GM10847 (cell line): ENCODE results near the gene C5orf15.

ENCODE experiments used
- POLR2A ChIP-seq: IDR thresholded peaks from 2 replicates; pipeline ENCODE4 v1.6.1; 2011; ENCODE audit not compliant: insufficient read length; ENCODE audit errors: extremely low read depth

C5orf15 gene

GRCh38 chr5:133953568-133954145 is 14.8 kb downstream of the C5orf15 start:
- no peak for TF ChIP-seq POLR2A

DNA sequence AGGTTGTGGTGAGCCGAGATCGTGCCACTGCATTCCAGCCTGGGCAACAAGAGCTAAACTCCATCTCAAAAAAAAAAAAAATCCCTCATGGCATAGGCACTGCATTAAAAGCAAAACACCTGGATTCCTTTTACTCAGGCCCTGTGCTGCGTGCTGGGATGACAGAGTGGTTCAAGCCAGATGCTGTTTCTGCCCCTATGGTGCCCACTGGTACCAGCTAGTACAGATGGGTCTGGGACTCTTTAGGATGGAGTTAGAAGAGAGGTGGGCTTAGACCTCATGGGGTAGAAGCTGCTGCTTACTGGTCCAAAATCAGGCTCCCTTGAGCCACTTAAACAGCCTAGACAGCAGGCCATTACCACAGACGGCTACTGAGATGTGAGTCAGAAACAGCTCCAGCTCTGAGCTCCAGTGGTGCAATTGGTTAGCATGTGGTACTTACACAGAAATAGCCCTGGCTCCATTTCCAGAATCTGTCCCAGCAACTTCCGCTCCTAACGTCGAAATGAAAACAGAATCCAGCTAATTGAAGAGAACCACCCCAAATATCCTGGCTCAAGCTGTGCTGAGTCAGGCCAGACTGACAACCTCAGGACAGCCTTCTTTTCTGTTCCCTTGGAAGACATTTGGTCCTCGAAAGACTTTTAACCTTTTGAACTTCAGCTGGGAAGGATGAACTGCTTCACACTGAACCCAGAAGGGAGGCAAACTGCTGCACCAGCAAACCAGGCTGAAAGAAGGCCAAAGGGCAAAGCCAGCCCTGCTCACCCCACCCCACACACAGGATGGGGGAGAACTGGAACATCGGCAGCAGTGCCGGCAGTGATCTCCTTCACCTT is 15.5 kb downstream of the C5orf15 start:
- TF ChIP-seq POLR2A: no peak

DNA sequence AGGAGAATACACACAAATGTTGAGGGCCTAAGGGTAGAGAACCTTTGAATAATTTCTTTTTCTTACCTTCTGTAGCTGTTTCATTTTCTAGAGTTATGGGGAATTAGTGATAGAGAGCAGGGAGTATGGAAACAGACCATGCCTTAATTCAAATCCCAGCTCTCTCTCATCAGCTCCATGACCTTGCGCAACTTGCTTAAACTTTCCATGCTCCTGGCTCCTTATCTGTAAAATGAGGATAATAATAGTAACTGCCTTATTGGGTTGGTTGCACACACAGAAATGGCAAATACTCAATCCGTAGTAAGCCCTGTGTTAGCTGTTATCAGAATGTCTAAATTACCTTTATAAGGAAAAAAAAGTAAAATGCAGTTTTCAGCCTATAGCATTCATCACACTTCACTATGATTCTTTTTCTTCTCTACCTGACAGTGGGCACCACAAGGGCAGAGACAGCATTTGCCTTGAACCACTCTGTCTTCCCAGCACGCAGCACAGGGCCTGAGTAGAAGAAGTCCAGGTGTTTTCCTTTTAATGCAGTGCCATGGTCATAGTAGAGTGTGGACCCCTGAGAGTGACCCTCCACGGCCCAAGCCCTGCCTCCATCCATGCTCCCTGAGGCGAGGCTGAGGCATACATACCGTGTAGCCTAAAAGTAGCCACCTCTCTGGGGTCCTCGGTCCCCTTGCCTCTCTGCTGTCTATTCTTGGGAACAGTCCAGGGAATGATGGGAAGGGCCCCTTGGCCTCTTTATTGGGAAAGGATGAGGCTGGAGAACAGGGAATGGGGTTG is 17.4 kb downstream of the C5orf15 start:
- TF ChIP-seq POLR2A: no peak

GRCh38 chr5:133948721-133949120 is 19.7 kb downstream of the C5orf15 start:
- no peak for TF ChIP-seq POLR2A

- TF ChIP-seq POLR2A: no peak
Observed at GRCh38 chr5:133947431-133947841, 21.0 kb downstream of the C5orf15 start.

DNA sequence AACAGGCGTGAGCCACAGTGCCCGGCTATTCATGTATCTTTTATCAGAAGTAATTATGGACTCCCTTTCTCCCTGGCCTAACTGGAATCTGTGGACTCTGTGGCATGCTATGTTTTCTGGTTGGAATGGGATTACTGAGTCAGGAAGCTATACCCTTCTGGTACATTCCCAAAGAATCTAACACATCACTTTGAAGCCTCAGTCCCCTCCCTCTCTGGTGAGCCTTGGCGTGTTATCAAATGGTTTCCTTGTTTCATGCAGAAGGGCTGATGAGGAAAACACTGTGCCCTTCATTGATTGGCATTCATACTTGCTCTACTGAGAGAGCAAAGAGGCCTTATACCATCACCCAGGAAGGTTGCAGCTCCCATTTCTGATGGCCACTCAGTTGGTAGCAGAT is 22.9 kb downstream of the C5orf15 start:
- no peak for TF ChIP-seq POLR2A

GRCh38 chr5:133944263-133945185 is 23.9 kb downstream of the C5orf15 start:
- no peak for TF ChIP-seq POLR2A

GRCh38 chr5:133943475-133943817 is 25.0 kb downstream of the C5orf15 start:
- no peak for TF ChIP-seq POLR2A

DNA sequence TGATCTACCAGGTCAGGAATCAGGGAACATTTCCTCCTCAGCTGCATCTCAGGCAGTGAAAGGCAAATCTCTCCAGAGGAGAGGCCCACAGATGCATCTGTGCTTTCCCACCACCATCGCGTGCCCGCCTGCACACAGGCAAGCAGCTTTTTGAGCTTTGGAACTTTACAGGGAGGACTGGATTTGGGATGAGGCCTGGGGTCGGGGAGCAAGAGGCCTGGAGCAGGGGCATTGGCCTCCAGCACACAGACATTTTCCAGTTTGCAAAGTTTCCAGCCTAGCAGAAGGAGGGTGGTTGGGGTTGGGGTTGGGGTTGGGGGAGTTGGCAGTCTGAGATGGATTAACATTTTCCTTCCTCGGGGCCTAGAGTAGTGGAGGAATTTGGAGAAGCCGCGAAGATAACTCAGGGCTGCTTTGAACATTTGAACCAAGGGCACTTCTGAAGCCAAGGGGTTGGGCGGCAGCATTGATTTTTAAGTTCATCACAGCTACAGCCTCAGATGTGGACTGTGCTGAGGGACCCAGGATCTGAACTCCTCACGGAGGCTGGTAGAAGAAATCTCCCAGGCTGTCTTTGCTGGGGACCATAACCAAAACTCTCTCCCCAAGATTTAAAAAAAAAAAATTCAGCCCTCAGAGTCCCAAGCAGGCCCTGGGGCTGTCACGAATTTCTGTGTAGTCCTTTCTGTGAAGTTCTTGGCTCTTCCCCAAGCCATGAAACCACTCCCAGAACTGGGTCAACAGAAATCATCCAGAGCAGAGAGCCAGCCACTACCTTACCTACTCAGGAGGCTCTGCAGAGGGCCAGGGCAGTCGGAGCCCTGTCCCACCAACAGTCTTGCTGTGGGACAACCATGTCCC is 25.6 kb downstream of the C5orf15 start:
- TF ChIP-seq POLR2A: no peak

DNA sequence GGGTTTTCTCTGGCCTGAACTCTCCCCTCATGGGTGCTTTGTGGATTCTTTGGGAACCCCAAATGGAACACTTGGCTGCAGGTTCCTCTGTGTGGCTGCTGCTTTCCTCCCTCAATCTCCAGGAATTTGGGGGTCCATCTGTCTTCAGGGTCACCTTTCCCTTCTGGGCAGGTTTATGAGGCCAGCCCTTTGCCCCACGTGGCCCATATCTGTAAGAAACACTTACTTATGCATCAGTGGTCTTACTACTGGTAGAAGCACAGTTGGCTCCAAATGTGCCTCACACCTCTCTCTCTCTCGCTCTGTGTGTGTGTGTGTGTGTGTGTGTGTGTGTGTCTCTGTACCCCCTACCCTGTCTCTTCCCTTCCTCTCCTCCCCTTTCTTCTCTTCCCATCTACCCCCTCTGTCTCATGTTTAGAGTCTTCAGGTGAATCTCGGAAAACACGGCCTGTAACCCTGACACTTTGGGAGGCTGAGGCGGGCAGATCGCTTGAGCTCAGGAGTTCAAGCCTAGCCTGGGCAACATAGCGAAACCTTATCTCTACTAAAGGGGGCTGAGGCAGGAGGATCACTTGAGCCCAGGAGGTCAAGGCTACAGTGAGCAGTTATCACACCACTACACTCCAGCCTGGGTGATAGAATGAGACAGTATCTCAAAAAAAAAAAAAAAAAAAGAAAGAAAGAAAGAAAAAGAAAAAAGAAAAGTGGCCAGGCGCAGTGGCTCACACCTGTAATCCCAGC is 26.8 kb downstream of the C5orf15 start:
- no peak for TF ChIP-seq POLR2A

- TF ChIP-seq POLR2A: no peak
Observed at GRCh38 chr5:133939668-133940067, 28.8 kb downstream of the C5orf15 start.

DNA sequence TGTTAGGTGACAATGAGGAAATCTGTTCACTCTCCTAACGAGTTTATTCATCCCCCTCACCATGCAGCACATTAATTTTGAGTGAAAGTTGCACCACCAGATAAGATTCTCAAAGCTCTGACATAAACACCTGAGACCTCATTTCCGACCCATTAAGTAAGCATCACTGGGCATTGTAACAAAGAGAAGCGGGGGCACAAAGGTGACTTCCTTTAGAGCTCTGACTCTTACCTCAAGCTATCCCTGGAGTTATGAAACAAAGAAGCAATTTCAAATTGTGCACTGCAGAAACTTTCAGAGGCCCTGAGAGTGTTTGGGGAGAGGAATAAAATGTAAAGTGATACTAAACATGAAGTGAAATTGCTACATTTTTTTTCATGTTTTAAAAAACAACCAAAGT is 29.5 kb downstream of the C5orf15 start:
- TF ChIP-seq POLR2A: no peak

GRCh38 chr5:133938039-133938821 is 30.2 kb downstream of the C5orf15 start:
- no peak for TF ChIP-seq POLR2A
